ENCODE results near the gene NLRC5.

GRCh38 chr16:57102888-57103851 lies 113.8 kb downstream of the NLRC5 start:
- no peak for TF ChIP-seq CTCF (IDR thresholded peaks at IDR 0.05)
- no peak for TF ChIP-seq POLR2A (IDR thresholded peaks at IDR 0.05)

Data from lower leg skin (tissue), 3 donors.